H1 (cell line): ENCODE data around the gene ABCD2. TPM values are rescaled to one million over a fixed set of nuclear protein-coding genes. Genes with fewer than 3 reads are reported as not detected.

ENCODE experiments used
- CTCF ChIA-PET: fragments of 300-600 bp; sonication (Branson Sonifier 250); formaldehyde crosslinking; loops from one replicate; lab custom pipeline; 2021; ENCODE audit not compliant: partially characterized antibody; lab: Charles Lee
- POLR2A ChIA-PET: fragments of 300-600 bp; sonication (Branson Sonifier 250); formaldehyde crosslinking; loops from one replicate; lab custom pipeline; 2021; ENCODE audit warnings: inconsistent platforms; ENCODE audit not compliant: partially characterized antibody; lab: Charles Lee
- DNase-seq, 2 experiments: peaks; one replicate each; pipeline versions ENCODE4 v3.0.0 to v3.0.0-alpha.2; 2010 to 2022; ENCODE audit warnings: low spot score in 2 of 2, low read depth in 1 of 2, mixed read lengths in 1 of 2
- FAIRE-seq: peaks from 2 replicates; lab custom pipeline; 2011; peaks lifted over from hg19 to GRCh38; lab: Jason Lieb, UNC
- H2AFZ ChIP-seq: 2 replicates; pipeline ENCODE4 v1.8.1; 2012; ENCODE audit warnings: low read length, inconsistent platforms
- H2AK5ac ChIP-seq: 2 replicates; pipeline ENCODE4 v1.6.1; 2013; ENCODE audit warnings: low read depth, low read length
- H2BK120ac ChIP-seq: replicated peaks from 2 replicates; pipeline ENCODE3; 2013; ENCODE audit warnings: low read depth, low read length, inconsistent platforms
- H2BK12ac ChIP-seq: 2 replicates; pipeline ENCODE4 v1.6.1; 2013; ENCODE audit warnings: low read depth, low read length
- H2BK15ac ChIP-seq: 2 replicates; pipeline ENCODE4 v1.6.1; 2013; ENCODE audit warnings: low read length
- H2BK20ac ChIP-seq: 2 replicates; pipeline ENCODE4 v1.6.1; 2013; ENCODE audit warnings: low read length
- H2BK5ac ChIP-seq: 2 replicates; pipeline ENCODE4 v1.6.1; 2013; ENCODE audit warnings: low read depth, low read length
- H3K14ac ChIP-seq: 2 replicates; pipeline ENCODE4 v1.6.1; 2013; ENCODE audit warnings: inconsistent platforms; ENCODE audit not compliant: insufficient read length
- H3K18ac ChIP-seq: 2 replicates; pipeline ENCODE4 v1.6.1; 2013; ENCODE audit warnings: low read length; ENCODE audit errors: extremely low read depth
- H3K23ac ChIP-seq: 2 replicates; pipeline ENCODE4 v1.6.1; 2013; ENCODE audit warnings: inconsistent platforms; ENCODE audit not compliant: insufficient read length
- H3K23me2 ChIP-seq: 2 replicates; pipeline ENCODE4 v1.6.1; 2013; ENCODE audit warnings: low read depth, low read length
- H3K27ac ChIP-seq: 2 replicates; pipeline ENCODE4 v1.6.1; 2011; ENCODE audit warnings: low read depth, low read length, inconsistent platforms
- H3K27me3 ChIP-seq, 4 experiments: replicated peaks in 1 of 4; 1 replicate in 1 of 4; 2 replicates in 3 of 4; pipeline versions ENCODE4 v1.6.1 to v1.8.1; 2011 to 2013; ENCODE audit warnings: low read length in 3 of 4, mild to moderate bottlenecking in 3 of 4, inconsistent platforms in 2 of 4, mixed read lengths in 2 of 4, moderate library complexity in 1 of 4; ENCODE audit not compliant: control insufficient read depth in 3 of 4, insufficient read depth in 3 of 4; ENCODE audit errors: extremely low read depth in 1 of 4
- H3K36me3 ChIP-seq, 4 experiments: 2 replicates each; pipeline versions ENCODE4 v1.6.1 to v1.8.1; 2011 to 2013; ENCODE audit warnings: mild to moderate bottlenecking in 4 of 4, low read length in 3 of 4, moderate library complexity in 2 of 4, control low read depth in 1 of 4, inconsistent platforms in 1 of 4; ENCODE audit not compliant: insufficient read depth in 4 of 4, control insufficient read depth in 2 of 4
- H3K4ac ChIP-seq: replicated peaks from 2 replicates; pipeline ENCODE3; 2013; ENCODE audit warnings: low read length, low read depth, mixed read lengths, inconsistent platforms; ENCODE audit not compliant: insufficient read length
- H3K4me1 ChIP-seq, 4 experiments: replicated peaks in 1 of 4; 1 replicate in 1 of 4; 2 replicates in 3 of 4; pipeline versions ENCODE4 v1.6.1 to v1.8.1; 2011 to 2013; ENCODE audit warnings: low read length in 3 of 4, inconsistent platforms in 2 of 4, mixed read lengths in 1 of 4; ENCODE audit not compliant: insufficient read depth in 4 of 4, control insufficient read depth in 3 of 4
- H3K4me2 ChIP-seq, 2 experiments: 2 replicates each; pipeline versions ENCODE4 v1.6.1 to v1.8.1; 2011 to 2013; ENCODE audit warnings: low read depth in 2 of 2, low read length in 2 of 2, control low read depth in 1 of 2, inconsistent platforms in 1 of 2, mild to moderate bottlenecking in 1 of 2; ENCODE audit not compliant: insufficient read depth in 1 of 2
- H3K4me3 ChIP-seq, 4 experiments: fragments of 200-600, 300-600 bp in 1 of 4; sonication (generic), shearing (Covaris generic), sonication (Bioruptor Twin) in 1 of 4; 2 replicates each; pipeline versions ENCODE4 v1.5.1 to v1.8.1; 2011 to 2016; ENCODE audit warnings: low read length in 4 of 4, low read depth in 3 of 4, control low read depth in 2 of 4, inconsistent platforms in 2 of 4, mild to moderate bottlenecking in 2 of 4, mixed read lengths in 1 of 4, moderate library complexity in 1 of 4; ENCODE audit not compliant: insufficient read depth in 2 of 4; ENCODE audit errors: extremely low read depth in 1 of 4
- H3K56ac ChIP-seq: replicated peaks from 2 replicates; pipeline ENCODE3; 2013; ENCODE audit warnings: low read depth, mild to moderate bottlenecking, mixed read lengths, low read length, inconsistent platforms; ENCODE audit not compliant: insufficient read length
- H3K79me1 ChIP-seq: 2 replicates; pipeline ENCODE4 v1.6.1; 2013; ENCODE audit warnings: low read depth, low read length, control low read depth
- H3K79me2 ChIP-seq, 2 experiments: 2 replicates each; pipeline versions ENCODE4 v1.6.1 to v1.8.1; 2012 to 2013; ENCODE audit warnings: low read length in 2 of 2, mild to moderate bottlenecking in 2 of 2, inconsistent platforms in 1 of 2; ENCODE audit not compliant: insufficient read depth in 2 of 2, control insufficient read depth in 1 of 2
- H3K9ac ChIP-seq, 4 experiments: replicated peaks in 1 of 4; 1 replicate in 1 of 4; 2 replicates in 3 of 4; pipeline versions ENCODE4 v1.6.1 to v1.8.1; 2011 to 2013; ENCODE audit warnings: low read depth in 3 of 4, low read length in 3 of 4, control low read depth in 2 of 4, mild to moderate bottlenecking in 2 of 4, moderate library complexity in 2 of 4, inconsistent platforms in 1 of 4; ENCODE audit errors: extremely low read depth in 1 of 4
- H3K9me3 ChIP-seq, 2 experiments: 2 replicates each; pipeline versions ENCODE4 v1.6.1 to v1.8.1; 2012 to 2013; ENCODE audit warnings: mild to moderate bottlenecking in 2 of 2, moderate library complexity in 2 of 2, control low read depth in 1 of 2, inconsistent platforms in 1 of 2, low read depth in 1 of 2, low read length in 1 of 2, mixed read lengths in 1 of 2; ENCODE audit not compliant: insufficient read depth in 2 of 2
- H4K20me1 ChIP-seq, 2 experiments: replicated peaks in 1 of 2; 2 replicates each; pipeline versions ENCODE3 to v1.8.1; 2011 to 2013; ENCODE audit warnings: inconsistent platforms in 2 of 2, low read length in 2 of 2, mild to moderate bottlenecking in 1 of 2; ENCODE audit not compliant: insufficient read depth in 2 of 2, control insufficient read depth in 1 of 2
- H4K5ac ChIP-seq: 2 replicates; pipeline ENCODE4 v1.6.1; 2013; ENCODE audit warnings: low read length, low read depth, mixed read lengths, inconsistent platforms; ENCODE audit not compliant: insufficient read length
- H4K8ac ChIP-seq: 2 replicates; pipeline ENCODE4 v1.8.0; 2013; ENCODE audit warnings: mild to moderate bottlenecking, moderate library complexity, low read length, inconsistent platforms; ENCODE audit not compliant: insufficient read depth; ENCODE audit errors: extremely low read depth
- H4K91ac ChIP-seq: replicated peaks from 2 replicates; pipeline ENCODE3; 2013; ENCODE audit warnings: low read length, mixed read lengths, inconsistent platforms; ENCODE audit not compliant: insufficient read length
- ATF2 ChIP-seq: IDR thresholded peaks from 2 replicates; pipeline ENCODE4 v1.6.1; 2012; ENCODE audit warnings: low read length, inconsistent platforms
- BACH1 ChIP-seq: IDR thresholded peaks from 2 replicates; pipeline ENCODE4 v1.6.1; 2012; ENCODE audit warnings: low read length, improper control_type of control experiment
- CTBP2 ChIP-seq: IDR thresholded peaks from 2 replicates; pipeline ENCODE4 v1.7.0; 2011; ENCODE audit warnings: borderline replicate concordance, mild to moderate bottlenecking, moderate library complexity, mixed read lengths, low read length; ENCODE audit not compliant: insufficient read depth, insufficient read length
- EZH2 ChIP-seq: fragments of 200-600 bp; sonication (generic); IDR thresholded peaks from 2 replicates; pipeline ENCODE4 v1.7.1; 2012; ENCODE audit warnings: low read depth, mild to moderate bottlenecking, moderate library complexity, low read length, inconsistent platforms; ENCODE audit not compliant: severe bottlenecking
- SP4 ChIP-seq: IDR thresholded peaks from 2 replicates; pipeline ENCODE4 v1.6.1; 2012; ENCODE audit warnings: low read length, inconsistent platforms
- SUZ12 ChIP-seq: fragments of 200-600 bp; sonication (generic); IDR thresholded peaks from 2 replicates; pipeline ENCODE4 v1.6.1; 2012; ENCODE audit warnings: mild to moderate bottlenecking, inconsistent platforms, low read length, moderate library complexity, mixed read lengths
- TAF1 ChIP-seq: IDR thresholded peaks from 2 replicates; pipeline ENCODE4 v1.6.1; 2011; ENCODE audit warnings: mild to moderate bottlenecking, low read depth, low read length
- TCF12 ChIP-seq: IDR thresholded peaks from 2 replicates; pipeline ENCODE4 v1.6.1; 2011; ENCODE audit warnings: low read depth, mild to moderate bottlenecking, low read length
- polyA plus RNA-seq, 7 experiments: library from polyadenylated mRNA; depleted of rRNA in 3 of 7; stranded (reverse) in 5 of 7; unstranded in 2 of 7; fragments of >200 nt in 5 of 7; fragments of 200-250 nt in 2 of 7; gene quantifications; 1 replicate in 5 of 7; 2 replicates in 1 of 7; 4 replicates in 1 of 7; pipeline versions ENCODE4 v1.2.1 to v1.2.3, GENCODE V29; 2011 to 2013; ENCODE audit warnings: missing spikeins in 2 of 7, mixed read lengths in 2 of 7
- total RNA-seq: library from RNA; stranded (reverse); fragmentation: NEBNext Ultra II Directional; extraction: Animal tissue kit (Norgen Biotek cat#: 25700); gene quantifications from 2 replicates; pipeline ENCODE4 v1.2.1, GENCODE V29; 2021

The ABCD2 gene
- total and polyA plus RNA-seq, 2 of the 8 experiments (the other 6 are each of a cell fraction or from before 2014, with no cell fraction given): not detected

- no peak for DNase-seq
- Histone ChIP-seq H2AK5ac (no peak overlapping the region; the same call in 1 of the 2 replicates), H3K9me3 (no peaks in the 10 kb centered on the region), H3K27me3 (no peaks in the 10 kb centered on the region), H3K4me1 (no peaks in the 10 kb centered on the region), H4K8ac (no peak overlapping the region), H3K18ac (no peak overlapping the region), H4K91ac (no peak overlapping the region), H4K20me1 (no peaks in the 10 kb centered on the region), H2BK15ac (no peak overlapping the region), H2BK20ac (no peak overlapping the region), H3K14ac (no peak overlapping the region), H2BK12ac (no peak overlapping the region), H3K4ac (no peak overlapping the region)
- no peak for FAIRE-seq
- ChIA-PET POLR2A (no interaction called here), CTCF (interaction anchor here (0.7 to 0.9 kb wide), 2 partner anchors 18 to 48 kb away, joined by 3 to 4 read pairs; no protein-coding TSS in a partner anchor)
- TF ChIP-seq SUZ12 (no peak), TAF1 (no peak), ATF2 (no peak), BACH1 (no peak), EZH2 (no peak), CTBP2 (no peak), SP4 (no peak), TCF12 (no peak)
- TF ChIP-seq, all 59 proteins: peak for 0
- Histone ChIP-seq H2AFZ (no peak overlapping the region), H3K79me2 (no peaks in the 10 kb centered on the region), H3K9ac (no peak overlapping the region), H2BK120ac (no peak overlapping the region), H3K79me1 (no peaks in the 10 kb centered on the region), H3K23ac (no peak overlapping the region), H4K5ac (no peak overlapping the region), H3K27ac (no peak overlapping the region), H2BK5ac (no peak overlapping the region), H3K23me2 (no peaks in the 10 kb centered on the region), H3K56ac (no peak overlapping the region), H3K4me3 (no peak overlapping the region), H3K36me3 (no peaks in the 10 kb centered on the region), H3K4me2 (no peak overlapping the region)
These were observed 27.3 kb downstream of the ABCD2 start for GRCh38 chr12:39592295-39592694.
